Stimulated activated effector memory CD8-positive, alpha-beta T cell treated with anti-CD3 and anti-CD28 coated beads, Interleukin-12 subunit alpha, Interleukin-12 subunit beta, amount 100 ng/mL, for 72 hours (primary cell): ENCODE results near the gene RO60.

ENCODE experiments used
- ATAC-seq: fragments of 150-1000 bp; cut with Tn5 transposase; 2 replicates; pipeline ENCODE4 v1.10.0; 2021
- DNase-seq, 2 donors: peaks; one replicate each; pipeline ENCODE4 v3.0.0; 2021 to 2022; ENCODE audit warnings: low spot score in 2 of 2
- H3K27ac Mint-ChIP-seq: one replicate; pipeline ENCODE4 v1.8.0; 2022; ENCODE audit warnings: mild to moderate bottlenecking, mixed read lengths
- H3K36me3 Mint-ChIP-seq: one replicate; pipeline ENCODE4 v1.8.0; 2022; ENCODE audit warnings: mild to moderate bottlenecking, mixed read lengths
- H3K4me1 Mint-ChIP-seq: one replicate; pipeline ENCODE4 v1.8.0; 2022; ENCODE audit warnings: mixed read lengths
- H3K4me3 Mint-ChIP-seq: one replicate; pipeline ENCODE4 v1.8.0; 2022; ENCODE audit warnings: mild to moderate bottlenecking, mixed read lengths
- H3K9me3 Mint-ChIP-seq: one replicate; pipeline ENCODE4 v1.8.0; 2022; ENCODE audit warnings: mixed read lengths

RO60 gene

DNA sequence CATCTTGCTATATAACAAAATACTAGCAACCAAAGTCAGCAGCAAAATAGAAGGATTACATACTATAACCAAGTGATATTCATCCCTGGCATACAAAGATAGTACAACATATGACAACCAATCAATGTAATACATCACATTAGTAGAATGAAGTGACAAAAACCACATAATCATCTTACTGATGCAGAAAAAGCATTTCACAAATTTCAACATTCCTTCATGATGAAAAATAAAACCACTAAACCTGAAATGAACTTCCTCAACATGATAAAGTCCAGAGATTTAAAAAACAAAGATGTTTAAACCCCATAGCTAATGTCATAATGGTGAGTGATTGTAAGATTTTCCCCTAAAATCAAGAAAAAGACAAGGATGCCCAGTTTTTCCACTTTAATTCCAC, 18.6 kb downstream of the RO60 start:
- Mint-ChIP-seq H3K4me1 (no peaks in the 10 kb centered on the region), H3K36me3 (peaks cover 80% of the 10 kb centered on the region), H3K9me3 (no peaks in the 10 kb centered on the region), H3K4me3 (no peak overlapping the region), H3K27ac (no peak overlapping the region)
- ATAC-seq (no peak), DNase-seq (no peak)

DNA sequence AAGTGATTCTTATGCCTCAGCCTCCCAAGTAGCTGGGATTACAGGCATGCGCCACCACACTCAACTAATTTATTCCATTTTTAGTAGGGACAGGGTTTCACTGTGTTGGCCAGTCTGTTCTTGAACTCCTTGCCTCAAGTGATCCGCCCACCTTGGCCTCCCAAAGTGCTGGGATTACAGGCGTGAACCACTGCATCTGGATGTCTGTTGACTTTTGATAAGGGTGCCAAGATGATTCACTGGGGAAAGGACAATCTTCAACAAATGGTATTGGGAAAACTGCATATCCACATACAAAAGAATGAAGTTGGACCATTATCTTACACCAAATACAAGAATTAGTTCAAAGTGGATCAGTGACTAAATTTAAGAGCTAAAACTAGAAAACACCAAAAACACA, 19.8 kb downstream of the RO60 start:
- ATAC-seq (no peak), DNase-seq (no peak)
- H3K4me3 Mint-ChIP-seq = no peak overlapping the region
- no peak overlapping the region for H3K27ac Mint-ChIP-seq
- H3K9me3 Mint-ChIP-seq = no peaks in the 10 kb centered on the region
- H3K36me3 Mint-ChIP-seq = peaks cover 88% of the 10 kb centered on the region
- no peaks in the 10 kb centered on the region for H3K4me1 Mint-ChIP-seq

DNA sequence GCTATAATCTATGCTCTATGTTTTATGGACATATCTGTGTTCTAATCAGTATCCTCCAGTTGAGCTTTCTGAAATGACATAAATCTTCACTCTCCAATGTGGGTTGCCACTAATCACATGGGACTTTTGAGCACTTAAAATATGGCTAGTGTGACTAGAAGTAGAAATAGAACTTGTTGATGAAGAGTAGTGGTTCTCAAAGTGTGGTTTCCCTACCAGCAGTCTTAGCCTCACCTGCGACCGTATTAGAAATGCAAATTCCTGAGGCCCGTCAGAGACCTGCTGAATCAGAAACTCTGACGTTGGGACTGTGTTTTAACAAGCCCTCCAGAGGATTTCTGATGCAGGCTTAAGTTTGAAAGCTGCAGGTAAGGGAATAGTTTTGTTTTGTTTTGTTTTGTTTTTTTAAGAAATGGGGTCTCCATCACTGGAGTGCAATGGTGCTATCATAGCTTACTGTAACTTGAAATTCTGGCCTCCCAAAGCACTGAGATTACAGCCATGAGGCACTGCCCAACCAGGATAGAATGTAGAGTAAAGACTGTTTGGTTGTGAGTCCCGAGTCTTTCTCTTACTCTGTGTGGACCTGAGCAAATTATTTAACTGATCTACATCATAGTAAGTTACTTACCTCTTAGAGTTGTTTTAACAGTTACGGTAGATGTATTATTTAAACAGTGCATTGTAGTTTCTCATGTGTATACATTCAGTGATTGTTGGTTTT, 24.1 kb downstream of the RO60 start:
- DNase-seq (no peak), ATAC-seq (no peak)
- Mint-ChIP-seq H3K36me3 (peaks cover 95% of the 10 kb centered on the region), H3K4me3 (no peak overlapping the region), H3K9me3 (no peaks in the 10 kb centered on the region), H3K4me1 (no peaks in the 10 kb centered on the region), H3K27ac (no peak overlapping the region)

DNA sequence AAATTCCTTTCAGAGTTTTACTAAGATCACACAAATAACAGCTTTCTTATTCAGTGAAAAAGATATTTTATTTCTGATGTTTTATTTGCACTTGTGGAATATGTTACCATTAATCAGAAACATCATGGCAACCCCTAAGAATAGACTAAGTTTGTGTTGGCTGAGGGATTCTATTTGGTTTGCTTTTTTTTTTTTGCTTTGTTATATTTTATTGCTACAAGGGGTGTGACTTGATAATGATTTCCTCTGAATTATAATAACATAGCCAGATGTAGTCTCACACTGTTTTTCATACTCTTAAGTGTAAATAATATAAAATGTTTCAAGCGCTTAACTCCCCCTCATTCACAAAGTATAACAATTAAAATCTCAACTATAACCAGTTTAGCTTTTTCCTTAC, 25.9 kb downstream of the RO60 start:
- H3K4me3 Mint-ChIP-seq = no peak overlapping the region
- no peak overlapping the region for H3K27ac Mint-ChIP-seq
- H3K4me1 Mint-ChIP-seq = no peaks in the 10 kb centered on the region
- no peaks in the 10 kb centered on the region for H3K9me3 Mint-ChIP-seq
- H3K36me3 Mint-ChIP-seq = peaks cover 95% of the 10 kb centered on the region
- ATAC-seq (no peak), DNase-seq (no peak)

DNA sequence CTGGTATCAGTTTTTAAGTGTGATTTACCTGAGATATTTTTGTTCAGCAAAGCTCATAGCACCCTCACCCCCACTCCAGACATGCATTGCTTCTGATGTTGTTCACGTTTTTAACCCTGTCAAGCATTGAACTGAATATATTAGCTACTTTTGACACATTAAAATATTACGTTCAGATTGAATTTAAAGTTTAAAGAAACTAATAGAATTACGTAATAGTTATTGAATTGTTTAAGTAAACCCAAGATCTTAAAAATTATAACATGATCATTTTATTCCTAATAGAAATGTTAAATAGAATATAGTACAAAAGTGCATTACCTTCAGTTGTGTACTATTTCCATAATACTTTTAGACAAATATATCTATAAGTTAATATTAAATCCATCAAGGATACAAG, 26.9 kb downstream of the RO60 start:
- H3K9me3 Mint-ChIP-seq = no peaks in the 10 kb centered on the region
- H3K4me3 Mint-ChIP-seq = no peak overlapping the region
- H3K36me3 Mint-ChIP-seq = peaks cover 88% of the 10 kb centered on the region
- no peak overlapping the region for H3K27ac Mint-ChIP-seq
- no peaks in the 10 kb centered on the region for H3K4me1 Mint-ChIP-seq
- no peak for DNase-seq
- no peak for ATAC-seq

DNA sequence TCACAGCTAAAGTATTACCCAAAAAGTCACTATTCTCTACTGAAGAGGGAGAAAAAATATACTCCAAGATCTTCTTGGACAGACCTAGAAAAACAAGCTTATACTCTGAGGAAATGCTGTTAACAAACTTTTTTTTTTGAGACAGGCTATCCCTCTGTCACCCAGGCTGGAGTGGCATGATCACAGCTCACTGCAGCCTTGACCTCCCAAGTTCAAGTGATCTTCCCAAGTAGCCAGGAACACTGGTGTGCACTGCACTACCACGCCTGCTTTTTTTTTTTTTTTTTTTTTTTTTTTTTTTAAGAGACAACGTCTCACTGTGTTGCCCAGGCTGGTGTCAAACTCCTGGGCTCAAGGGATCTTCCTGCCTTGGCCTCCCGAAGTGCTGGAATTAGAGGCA, 28.5 kb downstream of the RO60 start:
- Mint-ChIP-seq H3K4me3 (no peak overlapping the region), H3K36me3 (peaks cover 80% of the 10 kb centered on the region), H3K4me1 (no peaks in the 10 kb centered on the region), H3K9me3 (no peaks in the 10 kb centered on the region), H3K27ac (no peak overlapping the region)
- no peak for ATAC-seq
- no peak for DNase-seq

DNA sequence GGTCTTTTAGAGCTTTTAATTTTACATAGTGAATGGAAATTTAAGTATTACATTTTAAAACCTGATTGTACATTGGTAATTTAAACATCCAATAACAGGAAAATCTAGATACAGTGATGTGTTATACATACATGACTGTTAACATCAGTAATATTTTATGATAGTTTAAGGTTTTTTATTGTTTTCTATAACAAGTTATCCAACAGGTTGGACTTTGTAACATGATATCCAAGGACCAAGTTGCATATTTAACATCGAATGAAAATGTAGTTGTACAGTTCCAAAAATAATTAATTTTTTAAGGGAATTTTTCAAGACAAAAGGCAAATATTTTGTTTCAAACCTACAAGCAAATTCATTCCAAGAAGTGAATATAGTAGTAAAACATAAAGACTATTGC, 31.5 kb downstream of the RO60 start:
- DNase-seq (no peak), ATAC-seq (no peak)
- no peak overlapping the region for H3K4me3 Mint-ChIP-seq
- no peaks in the 10 kb centered on the region for H3K9me3 Mint-ChIP-seq
- no peak overlapping the region for H3K27ac Mint-ChIP-seq
- no peaks in the 10 kb centered on the region for H3K4me1 Mint-ChIP-seq
- peaks cover 66% of the 10 kb centered on the region for H3K36me3 Mint-ChIP-seq

DNA sequence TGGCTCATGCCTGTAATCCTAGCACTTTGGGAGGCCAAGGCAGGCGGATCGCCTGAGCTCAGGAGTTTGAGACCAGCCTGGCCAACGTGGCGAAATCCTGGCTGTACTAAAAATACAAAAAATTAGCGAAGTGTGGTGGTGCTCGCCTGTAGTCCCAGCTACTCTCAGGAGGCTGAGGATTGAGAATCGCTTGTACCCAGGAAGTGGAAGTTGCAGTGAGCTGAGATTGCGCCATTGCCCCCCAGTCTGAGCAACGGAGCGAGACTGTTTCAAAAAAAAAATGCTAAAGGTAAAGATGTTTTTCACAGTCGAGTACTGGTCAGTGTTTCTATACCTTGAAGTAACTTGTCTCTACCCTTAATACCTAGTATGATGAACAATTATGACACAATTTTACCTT, 34.7 kb downstream of the RO60 start:
- Mint-ChIP-seq H3K9me3 (no peaks in the 10 kb centered on the region), H3K4me1 (no peaks in the 10 kb centered on the region), H3K4me3 (no peak overlapping the region), H3K36me3 (peaks cover 68% of the 10 kb centered on the region), H3K27ac (no peak overlapping the region)
- DNase-seq (no peak), ATAC-seq (no peak)

DNA sequence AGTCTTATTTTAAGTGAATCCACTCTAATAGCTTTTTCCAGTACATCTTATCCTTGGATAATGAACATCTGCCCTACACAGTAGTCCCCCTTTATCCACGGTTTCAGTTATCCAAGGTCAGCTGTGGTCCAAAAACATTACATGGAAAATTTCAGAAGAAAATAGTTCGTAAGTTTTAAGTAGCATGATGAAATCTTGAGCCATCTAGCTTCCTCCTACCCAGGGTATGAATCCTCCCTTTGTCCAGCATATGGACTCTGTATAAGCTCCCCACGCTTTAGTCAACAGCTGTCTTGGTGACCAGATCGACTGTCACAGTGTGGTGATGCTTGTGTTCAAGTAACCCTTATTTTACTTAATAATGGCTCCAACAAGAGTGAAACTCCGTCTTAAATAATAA, 43.2 kb downstream of the RO60 start:
- Mint-ChIP-seq H3K9me3 (no peaks in the 10 kb centered on the region), H3K4me3 (no peak overlapping the region), H3K36me3 (peaks cover 27% of the 10 kb centered on the region), H3K27ac (no peak overlapping the region), H3K4me1 (peaks cover 23% of the 10 kb centered on the region)
- ATAC-seq (no peak), DNase-seq (no peak)

DNA sequence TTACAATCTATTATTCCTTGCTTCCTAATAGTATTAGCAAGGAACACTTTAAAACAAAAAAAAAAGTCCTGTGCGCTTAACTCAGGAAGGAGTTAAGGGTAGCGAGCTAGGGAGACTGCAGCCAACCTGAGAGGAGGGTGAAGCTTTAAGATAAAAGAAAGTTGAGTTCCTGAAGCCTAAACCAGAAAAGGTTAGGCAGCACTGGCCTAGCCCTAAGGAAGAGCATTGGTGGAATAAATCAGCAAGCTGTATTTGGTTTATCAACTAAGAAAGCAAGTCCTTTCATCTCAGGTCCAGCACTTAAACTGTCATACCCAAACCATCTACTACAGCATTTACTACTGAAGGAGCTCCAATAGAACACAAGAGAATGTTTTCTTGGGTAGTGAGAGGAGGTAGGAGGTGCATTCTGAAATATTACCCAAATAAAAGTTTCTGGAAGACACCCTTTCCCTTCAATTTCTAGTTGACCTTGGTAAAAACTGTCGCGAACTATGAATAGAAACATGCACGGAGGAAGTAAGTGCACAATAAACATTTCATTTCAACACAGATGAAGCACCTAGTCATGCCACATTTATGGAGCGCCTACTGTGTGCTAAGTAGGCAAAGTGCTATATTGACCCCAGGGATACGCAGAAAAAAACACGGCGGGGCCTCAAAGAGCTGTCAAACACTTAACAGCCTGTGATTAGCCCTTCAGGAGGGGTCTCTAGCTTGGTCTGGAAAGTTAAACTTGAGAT, 44.5 kb downstream of the RO60 start:
- H3K4me3 Mint-ChIP-seq = peak overlapping the region; percentile 81
- no peak for DNase-seq

DNA sequence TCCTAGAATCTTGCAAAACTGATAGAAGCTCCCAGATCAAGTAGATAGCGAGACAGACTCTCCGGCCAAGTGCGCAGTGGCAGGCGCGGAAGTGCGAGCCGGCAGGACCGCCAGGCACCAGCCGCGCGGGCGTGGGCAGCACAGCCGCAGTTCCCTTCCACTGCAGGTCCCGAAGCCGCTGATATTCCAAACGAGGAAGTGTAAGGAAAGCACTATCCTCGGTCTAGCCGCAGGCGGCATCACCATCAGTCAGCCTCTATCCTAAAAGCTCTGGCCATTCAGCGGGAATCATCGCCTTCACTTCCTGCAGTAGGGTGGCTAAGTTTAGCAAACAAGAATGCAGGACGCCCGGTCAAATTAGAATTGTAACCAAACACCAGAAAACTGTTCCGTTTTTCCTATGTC, 45.1 kb downstream of the RO60 start:
- DNase-seq (peak; percentile 18 to 62), ATAC-seq (peak; percentile 57)
- H3K4me1 Mint-ChIP-seq = peaks cover 23% of the 10 kb centered on the region
- no peaks in the 10 kb centered on the region for H3K9me3 Mint-ChIP-seq
- H3K4me3 Mint-ChIP-seq = peak overlapping the region; percentile 81
- H3K36me3 Mint-ChIP-seq = peaks cover 12% of the 10 kb centered on the region
- peak overlapping the region; percentile 73 for H3K27ac Mint-ChIP-seq

More for the DNA sequence above, 44.5 kb downstream of the RO60 start:
- peaks cover 23% of the 10 kb centered on the region for H3K4me1 Mint-ChIP-seq
- no peaks in the 10 kb centered on the region for H3K9me3 Mint-ChIP-seq
- H3K27ac Mint-ChIP-seq = peak overlapping the region; percentile 73
- no peak for ATAC-seq
- H3K36me3 Mint-ChIP-seq = peaks cover 17% of the 10 kb centered on the region

DNA sequence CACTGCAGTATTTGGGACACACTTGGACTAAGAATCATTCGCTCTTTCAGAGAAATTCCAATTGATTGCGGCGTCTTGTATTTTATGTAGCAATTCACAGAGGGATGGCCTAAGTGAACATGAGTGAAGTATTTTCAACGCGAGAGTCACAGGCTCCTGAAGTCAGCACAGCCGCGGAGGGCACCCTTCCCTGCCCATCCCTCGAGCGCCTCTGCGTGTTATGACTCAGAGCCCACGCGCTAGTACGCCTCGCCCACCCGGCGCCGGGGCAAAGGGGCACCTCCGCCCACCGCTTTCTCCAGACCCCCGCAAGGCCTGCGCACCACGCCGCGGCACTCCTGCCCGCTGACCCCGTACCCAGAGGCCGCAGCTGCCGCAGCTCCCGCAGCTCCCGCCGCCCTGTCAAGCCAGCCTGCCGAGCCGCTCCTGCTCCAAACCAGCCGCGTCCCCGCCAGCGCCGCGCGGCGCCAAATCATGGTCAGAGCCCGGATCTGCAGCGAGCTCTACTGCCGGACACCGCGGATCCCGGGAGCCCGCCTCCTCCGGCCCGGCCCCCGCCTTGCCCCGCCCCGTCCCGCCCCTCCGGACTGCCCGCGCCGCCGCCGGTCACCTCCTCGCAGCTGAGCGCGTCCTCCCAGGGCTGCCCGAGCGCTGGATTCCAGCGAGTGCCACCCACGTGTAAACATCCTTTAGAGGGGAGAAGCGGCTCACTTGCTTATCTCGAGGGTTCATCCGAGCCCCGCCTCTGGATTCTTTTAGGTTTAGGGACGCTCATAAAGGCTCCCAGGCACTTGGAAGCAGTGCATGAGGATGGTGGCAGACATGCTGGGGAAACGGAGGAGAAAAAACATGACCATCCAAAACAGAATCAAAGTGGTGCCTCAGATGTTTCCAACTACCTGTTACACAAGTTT, 45.8 kb downstream of the RO60 start, which contains the start of gene GLRX2:
TSS of gene GLRX2 (minus strand) at position 508 of the 914 bp plus-strand sequence. CDS start at position 476, 32 bp downstream.
- H3K4me1 Mint-ChIP-seq = peaks cover 23% of the 10 kb centered on the region
- DNase-seq (peak; percentile 45 to 83), ATAC-seq (peak; percentile 94)
- peaks cover 5% of the 10 kb centered on the region for H3K36me3 Mint-ChIP-seq
- H3K9me3 Mint-ChIP-seq = no peaks in the 10 kb centered on the region
- H3K4me3 Mint-ChIP-seq = peak within 1 kb of the TSS; percentile 81
- H3K27ac Mint-ChIP-seq = peak within 1 kb of the TSS; percentile 73

DNA sequence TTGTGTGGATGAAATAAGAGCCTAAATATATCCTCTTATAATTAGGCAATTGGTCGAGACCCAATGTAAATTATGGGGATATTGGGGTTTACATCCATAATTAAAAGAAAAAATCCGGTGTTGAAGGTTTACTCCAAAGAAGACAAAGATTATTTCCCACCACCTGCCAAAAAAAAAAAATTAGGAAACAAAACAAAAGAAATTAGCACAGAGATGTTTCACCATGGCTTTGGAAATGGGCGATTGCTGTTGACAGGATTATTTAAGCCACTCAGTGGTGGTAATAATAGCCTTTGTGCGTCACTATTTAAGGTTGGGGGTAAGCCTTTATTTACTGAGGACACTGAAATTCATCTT, 46.4 kb downstream of the RO60 start:
- Mint-ChIP-seq H3K4me3 (peak overlapping the region; percentile 81), H3K4me1 (peaks cover 23% of the 10 kb centered on the region), H3K9me3 (no peaks in the 10 kb centered on the region), H3K27ac (peak overlapping the region; percentile 73), H3K36me3 (no peaks in the 10 kb centered on the region)
- DNase-seq (no peak), ATAC-seq (no peak)

DNA sequence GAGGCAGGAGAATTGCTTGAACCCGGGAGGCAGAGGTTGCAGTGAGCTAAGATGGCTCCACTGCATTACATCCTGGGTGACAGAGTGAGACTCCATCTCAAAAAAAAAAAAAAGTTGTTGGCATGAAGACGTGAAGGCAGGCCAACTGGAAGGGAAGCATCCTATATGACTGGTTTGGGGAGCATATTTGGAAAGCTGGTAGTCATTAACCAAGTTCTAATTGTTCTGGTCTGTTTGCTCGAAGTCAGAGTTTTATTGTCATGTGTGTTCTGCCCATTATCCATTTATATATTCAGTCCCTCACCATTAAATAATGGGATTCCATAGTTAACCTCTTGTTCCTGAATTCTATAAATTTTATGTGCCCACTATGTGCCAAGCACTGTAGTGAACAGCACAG, 49.1 kb downstream of the RO60 start:
- H3K4me3 Mint-ChIP-seq = no peak overlapping the region
- H3K27ac Mint-ChIP-seq = no peak overlapping the region
- no peak for ATAC-seq

More for the DNA sequence above, 49.1 kb downstream of the RO60 start:
- H3K4me1 Mint-ChIP-seq = peaks cover 13% of the 10 kb centered on the region
- no peak for DNase-seq
- H3K36me3 Mint-ChIP-seq = no peaks in the 10 kb centered on the region
- H3K9me3 Mint-ChIP-seq = no peaks in the 10 kb centered on the region
